Pulmonary artery endothelial cell (primary cell): Measurements from ENCODE around the gene RNASEH2A. TPM values are rescaled to one million over a fixed set of nuclear protein-coding genes. Genes with fewer than 3 reads are reported as not detected.
"Not testable (repeated sequence)": the region's sequence is repeated elsewhere in the genome, so short reads cannot be mapped to it uniquely, and the experiment has no call there.

ENCODE experiments used
- DNase-seq: peaks from one replicate; pipeline ENCODE4 v3.0.0-alpha.2; 2011; ENCODE audit warnings: low read depth, low spot score
- total RNA-seq: library from RNA; depleted of rRNA; stranded (reverse); fragments of >200 nt; gene quantifications from 2 replicates; pipeline ENCODE4 v1.2.3, GENCODE V29; 2014

Gene RNASEH2A
- total RNA-seq, 1 donor from 2014 or later = 34.7 TPM

GRCh38 chr19:12793290-12794195 is 12.8 kb upstream of the RNASEH2A start:
- peak; percentile 75 for DNase-seq

GRCh38 chr19:12794196-12794941 is 12.0 kb upstream of the RNASEH2A start:
- no peak for DNase-seq

GRCh38 chr19:12794971-12795381 is 11.4 kb upstream of the RNASEH2A start:
- no peak for DNase-seq

GRCh38 chr19:12796146-12797071 is 10.0 kb upstream of the RNASEH2A start:
- peak; percentile 43 for DNase-seq

GRCh38 chr19:12797141-12797587 is 9.2 kb upstream of the RNASEH2A start:
- DNase-seq = no peak

- not testable (repeated sequence) for DNase-seq
Measured at GRCh38 chr19:12797607-12798006, 8.8 kb upstream of the RNASEH2A start.

- no peak for DNase-seq
Measured at GRCh38 chr19:12799742-12800465, 6.5 kb upstream of the RNASEH2A start.

GRCh38 chr19:12800466-12800770 is 6.0 kb upstream of the RNASEH2A start:
- no peak for DNase-seq

- no peak for DNase-seq
Measured at GRCh38 chr19:12800923-12801465, 5.4 kb upstream of the RNASEH2A start.

GRCh38 chr19:12801466-12802266 is 4.7 kb upstream of the RNASEH2A start, which contains the start of the genes PRDX2 and THSD8:
Gene PRDX2, minus strand, starts transcription at chr19:12801800. Its CDS starts 539 bp downstream, at chr19:12801261.
Gene THSD8, plus strand, starts transcription at chr19:12802069. Its CDS starts 3 bp downstream, at chr19:12802072.
- no peak for DNase-seq

- no peak for DNase-seq
Measured at GRCh38 chr19:12802267-12803106, 3.9 kb upstream of the RNASEH2A start.

GRCh38 chr19:12804051-12804450 is 2.3 kb upstream of the RNASEH2A start:
- DNase-seq = no peak

GRCh38 chr19:12815088-12815487 is 8.7 kb downstream of the RNASEH2A start:
- DNase-seq = no peak

GRCh38 chr19:12817188-12817587 is 10.8 kb downstream of the RNASEH2A start:
- not testable (repeated sequence) for DNase-seq

GRCh38 chr19:12817810-12818209 is 11.4 kb downstream of the RNASEH2A start:
- DNase-seq = not testable (repeated sequence)

- DNase-seq = no peak
Measured at GRCh38 chr19:12821761-12822160, 15.4 kb downstream of the RNASEH2A start.

GRCh38 chr19:12825254-12826131 is 19.1 kb downstream of the RNASEH2A start:
- DNase-seq = no peak
